Transverse colon (tissue), 4 donors: ENCODE results near the gene TAF11L14. TPM values are rescaled to one million over a fixed set of nuclear protein-coding genes. Genes with fewer than 3 reads are reported as not detected.
"Not testable (repeated sequence)": the region's sequence is repeated elsewhere in the genome, so short reads cannot be mapped to it uniquely, and the experiment has no call there.

Experiments used
- DNase-seq: peaks from one replicate; pipeline ENCODE4 v3.0.0-alpha.2; 2019
- H3K27ac ChIP-seq, 4 donors: fragments of 200-600 bp; sonication (generic); 2 replicates each; pipeline ENCODE4 v1.5.1; 2016 to 2018; ENCODE audit warnings: inconsistent platforms in 4 of 4
- H3K27me3 ChIP-seq: fragments of 200-600 bp; sonication (generic); 2 replicates; pipeline ENCODE4 v1.5.1; 2017; ENCODE audit warnings: inconsistent platforms
- H3K36me3 ChIP-seq, 4 donors: fragments of 200-600 bp; sonication (generic); 2 replicates each; pipeline ENCODE4 v1.5.1; 2017 to 2019; ENCODE audit warnings: inconsistent platforms in 4 of 4
- H3K4me1 ChIP-seq, 4 donors: fragments of 200-600 bp; sonication (generic); 2 replicates each; pipeline ENCODE4 v1.5.1; 2017 to 2020; ENCODE audit warnings: inconsistent platforms in 4 of 4
- H3K4me3 ChIP-seq, 4 donors: fragments of 200-600 bp; sonication (generic); 1 replicate in 1 of 4; 2 replicates in 3 of 4; pipeline versions ENCODE4 v1.5.1 to v1.6.1; 2017 to 2019; ENCODE audit warnings: inconsistent platforms in 4 of 4
- H3K9me3 ChIP-seq, 2 donors: fragments of 200-600 bp; sonication (generic); 2 replicates each; pipeline ENCODE4 v1.5.1; 2017 to 2019; ENCODE audit warnings: inconsistent platforms in 2 of 2
- CTCF ChIP-seq, 5 experiments: fragments of 200-600 bp in 3 of 5; fragments of 450-650 bp in 2 of 5; sonication (generic) in 3 of 5; IDR thresholded peaks; 1 replicate in 2 of 5; 2 replicates in 3 of 5; pipeline ENCODE4 v1.5.1; 2016 to 2017; ENCODE audit warnings: antibody characterized with exemption in 5 of 5, inconsistent platforms in 3 of 5, mild to moderate bottlenecking in 2 of 5, moderate library complexity in 1 of 5
- EP300 ChIP-seq: sonication (generic); formaldehyde crosslinking; IDR thresholded peaks from one replicate; pipeline ENCODE4 v1.6.1; 2017; ENCODE audit warnings: antibody characterized with exemption, low read depth
- POLR2A ChIP-seq: fragments of 450-650 bp; IDR thresholded peaks from one replicate; pipeline ENCODE4 v1.6.1; 2016; ENCODE audit warnings: antibody characterized with exemption, mild to moderate bottlenecking, moderate library complexity
- POLR2AphosphoS5 ChIP-seq, 3 donors: sonication (generic); formaldehyde crosslinking; IDR thresholded peaks; one replicate each; pipeline ENCODE4 v1.6.1; 2016; ENCODE audit warnings: antibody characterized with exemption in 3 of 3
- WGBS, 2 donors: methylation state at CpG; one replicate each; pipeline ENCODE4 v1.1.5; 2018; ENCODE audit warnings: low coverage in 1 of 2; 5-methylcytosine and 5-hydroxymethylcytosine counted together
- in situ Hi-C, 4 donors: fragments of 200-750 bp; cut with MboI; loops; one replicate each; pipeline versions ENCODE4 v1.15.0 to v1.15.1; 2017; ENCODE audit warnings: low sequenced_read_pairs in 3 of 4, low pct_ligation_motif_present in 1 of 4, low pct_unique_long_range_greater_than_20kb in 1 of 4
- intact Hi-C: fragments of 100-400 bp; cut with DNase I; formaldehyde crosslinking; loops from one replicate; pipeline ENCODE4 v1.15.1; 2023; ENCODE audit warnings: low total_unique reads
- total RNA-seq, 4 donors: library from RNA; depleted of rRNA; stranded (reverse); fragments of >200 nt; gene quantifications; one replicate each; pipeline ENCODE4 v1.1.0, GENCODE V29; 2016

TAF11L14 gene
- total RNA-seq, 4 donors from 2014 or later = not detected

- H3K4me1 ChIP-seq = no peaks in the 10 kb centered on the region
- no peaks in the 10 kb centered on the region for H3K36me3 ChIP-seq
- intact Hi-C loops (no loop called here), in situ Hi-C loops (no loop called here)
- TF ChIP-seq CTCF (IDR thresholded peaks at IDR 0.05) (no peak), POLR2AphosphoS5 (IDR thresholded peaks at IDR 0.05) (no peak), POLR2A (no peak), EP300 (no peak)
- no peaks in the 10 kb centered on the region for H3K9me3 ChIP-seq
- no peak overlapping the region for H3K4me3 ChIP-seq
- H3K27ac ChIP-seq = no peak overlapping the region
- 80% methylated on average over 17 of the region's 17 CpGs; no CpG with 5 or more reads in 1 of the 2 donors for WGBS, 2 donors
- no peak for DNase-seq
- H3K27me3 ChIP-seq = no peaks in the 10 kb centered on the region
These were observed 19.2 kb upstream of the TAF11L14 start for GRCh38 chr5:17614872-17615605.

- Histone ChIP-seq H3K4me3 (no peak overlapping the region), H3K27me3 (no peaks in the 10 kb centered on the region), H3K36me3 (no peaks in the 10 kb centered on the region), H3K4me1 (no peaks in the 10 kb centered on the region), H3K27ac (no peak overlapping the region), H3K9me3 (no peaks in the 10 kb centered on the region)
- TF ChIP-seq CTCF (IDR thresholded peaks at IDR 0.05) (no peak), POLR2A (no peak), EP300 (no peak), POLR2AphosphoS5 (IDR thresholded peaks at IDR 0.05) (no peak)
- intact Hi-C loops (no loop called here), in situ Hi-C loops (no loop called here)
- 76 to 82% methylated on average over 3 of the region's 3 CpGs for WGBS, 2 donors
- no peak for DNase-seq
These were observed 14.9 kb upstream of the TAF11L14 start for GRCh38 chr5:17619354-17619753.

GRCh38 chr5:17620627-17621026, 13.6 kb upstream of the TAF11L14 start:
- no peak for TF ChIP-seq EP300
- no peak for TF ChIP-seq CTCF (IDR thresholded peaks at IDR 0.05)
- no peak for TF ChIP-seq POLR2A
- TF ChIP-seq POLR2AphosphoS5 (IDR thresholded peaks at IDR 0.05) = no peak
- intact Hi-C loops (no loop called here), in situ Hi-C loops (no loop called here)
- Histone ChIP-seq H3K9me3 (no peaks in the 10 kb centered on the region), H3K27me3 (no peaks in the 10 kb centered on the region), H3K36me3 (no peaks in the 10 kb centered on the region), H3K27ac (no peak overlapping the region), H3K4me1 (no peaks in the 10 kb centered on the region), H3K4me3 (no peak overlapping the region)
- WGBS, 2 donors = 89% methylated on average over 17 of the region's 17 CpGs; no CpG with 5 or more reads in 1 of the 2 donors
- DNase-seq = no peak

GRCh38 chr5:17625686-17626085, 8.6 kb upstream of the TAF11L14 start:
- H3K9me3 ChIP-seq = no peaks in the 10 kb centered on the region
- TF ChIP-seq POLR2A (no peak), EP300 (no peak), CTCF (IDR thresholded peaks at IDR 0.05) (no peak), POLR2AphosphoS5 (IDR thresholded peaks at IDR 0.05) (no peak)
- H3K27ac ChIP-seq = no peak overlapping the region
- DNase-seq = no peak
- H3K27me3 ChIP-seq = no peaks in the 10 kb centered on the region
- H3K36me3 ChIP-seq = no peaks in the 10 kb centered on the region
- intact Hi-C loops (no loop called here), in situ Hi-C loops (no loop called here)
- no peaks in the 10 kb centered on the region for H3K4me1 ChIP-seq
- H3K4me3 ChIP-seq = no peak overlapping the region
- WGBS, 2 donors = 95% methylated on average over 11 of the region's 11 CpGs; no CpG with 5 or more reads in 1 of the 2 donors

- H3K36me3 ChIP-seq, DNase-seq, H3K27ac ChIP-seq, in situ Hi-C loops, H3K9me3 ChIP-seq, intact Hi-C loops, H3K4me1 ChIP-seq, H3K4me3 ChIP-seq, H3K27me3 ChIP-seq: not testable (repeated sequence)
- 80% methylated on average over 7 of the region's 12 CpGs; no CpG with 5 or more reads in 1 of the 2 donors for WGBS, 2 donors
These were observed 2.5 kb upstream of the TAF11L14 start, which contains the start of gene TAF11L13 for GRCh38 chr5:17631788-17632187. TSS of gene TAF11L13 (plus strand) at chr5:17632088.

GRCh38 chr5:17649232-17649631, 15.0 kb downstream of the TAF11L14 start:
- H3K27ac ChIP-seq, H3K9me3 ChIP-seq, H3K27me3 ChIP-seq, H3K4me1 ChIP-seq, intact Hi-C loops, DNase-seq, in situ Hi-C loops, H3K36me3 ChIP-seq, H3K4me3 ChIP-seq: not testable (repeated sequence)
- 98% methylated on average over 10 of the region's 10 CpGs; no CpG with 5 or more reads in 1 of the 2 donors for WGBS, 2 donors
